ENCODE data around the gene FARSB. TPM values are rescaled to one million over a fixed set of nuclear protein-coding genes. Genes with fewer than 3 reads are reported as not detected.
"Not testable (repeated sequence)": the region's sequence is repeated elsewhere in the genome, so short reads cannot be mapped to it uniquely, and the experiment has no call there.

The FARSB gene
- total and polyA plus RNA-seq, 3 donors from 2014 or later, result 14.1 to 35.0 (median 22.8) TPM

GRCh38 chr2:222701233-222701632 is 45.3 kb upstream of the FARSB start:
- Histone ChIP-seq H3K36me3 (ENCODE audit: low read depth, missing control alignments) (no peaks in the 10 kb centered on the region), H3K4me1 (no peaks in the 10 kb centered on the region), H3K27ac (no peak overlapping the region), H3K27me3 (no peaks in the 10 kb centered on the region), H3K9me3 (no peaks in the 10 kb centered on the region), H3K4me3 (no peak overlapping the region)
- intact Hi-C loops (cut with DNase I; ENCODE audit: low total_unique reads), result no loop called here
- TF ChIP-seq, protein P1, sequence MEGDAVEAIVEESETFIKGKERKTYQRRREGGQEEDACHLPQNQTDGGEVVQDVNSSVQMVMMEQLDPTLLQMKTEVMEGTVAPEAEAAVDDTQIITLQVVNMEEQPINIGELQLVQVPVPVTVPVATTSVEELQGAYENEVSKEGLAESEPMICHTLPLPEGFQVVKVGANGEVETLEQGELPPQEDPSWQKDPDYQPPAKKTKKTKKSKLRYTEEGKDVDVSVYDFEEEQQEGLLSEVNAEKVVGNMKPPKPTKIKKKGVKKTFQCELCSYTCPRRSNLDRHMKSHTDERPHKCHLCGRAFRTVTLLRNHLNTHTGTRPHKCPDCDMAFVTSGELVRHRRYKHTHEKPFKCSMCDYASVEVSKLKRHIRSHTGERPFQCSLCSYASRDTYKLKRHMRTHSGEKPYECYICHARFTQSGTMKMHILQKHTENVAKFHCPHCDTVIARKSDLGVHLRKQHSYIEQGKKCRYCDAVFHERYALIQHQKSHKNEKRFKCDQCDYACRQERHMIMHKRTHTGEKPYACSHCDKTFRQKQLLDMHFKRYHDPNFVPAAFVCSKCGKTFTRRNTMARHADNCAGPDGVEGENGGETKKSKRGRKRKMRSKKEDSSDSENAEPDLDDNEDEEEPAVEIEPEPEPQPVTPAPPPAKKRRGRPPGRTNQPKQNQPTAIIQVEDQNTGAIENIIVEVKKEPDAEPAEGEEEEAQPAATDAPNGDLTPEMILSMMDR (IDR thresholded peaks at IDR 0.05), result no peak
- no peak for TF ChIP-seq POLR2A (IDR thresholded peaks at IDR 0.05)
- DNase-seq, result no peak
- WGBS, 2 donors, result 67% methylated on average over 1 of the region's 1 CpG

GRCh38 chr2:222698276-222698675 is 42.4 kb upstream of the FARSB start:
- H3K9me3 ChIP-seq, result no peaks in the 10 kb centered on the region

DNA sequence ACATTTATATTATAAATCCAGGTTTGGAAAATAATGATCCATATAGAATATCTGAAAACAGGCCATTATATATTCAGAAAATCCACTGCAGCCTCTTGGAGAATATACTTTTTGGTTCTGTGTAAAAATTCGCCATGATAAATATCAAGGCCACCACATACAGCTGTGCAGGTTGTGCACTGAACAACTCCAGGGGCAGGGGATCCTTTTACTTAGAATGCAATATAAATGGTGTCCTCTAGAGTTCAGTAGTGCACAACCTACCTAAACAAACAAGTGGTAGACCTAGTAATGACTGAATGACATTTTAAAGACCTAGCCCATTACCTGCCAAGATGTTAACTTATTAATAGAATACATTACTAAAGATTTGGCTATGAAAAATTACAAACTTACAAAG is 37.9 kb upstream of the FARSB start:
- TF ChIP-seq, protein P1 (IDR thresholded peaks at IDR 0.05), result no peak
- no peak for TF ChIP-seq POLR2A (IDR thresholded peaks at IDR 0.05)
- Histone ChIP-seq H3K9me3 (no peaks in the 10 kb centered on the region), H3K27me3 (no peaks in the 10 kb centered on the region), H3K4me1 (no peaks in the 10 kb centered on the region), H3K4me3 (no peak overlapping the region), H3K36me3 (ENCODE audit: low read depth, missing control alignments) (no peaks in the 10 kb centered on the region), H3K27ac (no peak overlapping the region)
- 73 to 87% methylated on average over 1 of the region's 1 CpG for WGBS, 2 donors
- DNase-seq, result no peak
- intact Hi-C loops (cut with DNase I; ENCODE audit: low total_unique reads), result no loop called here

More at GRCh38 chr2:222698276-222698675, 42.4 kb upstream of the FARSB start:
- no peak for DNase-seq
- no peaks in the 10 kb centered on the region for H3K4me1 ChIP-seq
- TF ChIP-seq POLR2A (IDR thresholded peaks at IDR 0.05), result no peak
- TF ChIP-seq, protein P1 (IDR thresholded peaks at IDR 0.05), result no peak
- no peak overlapping the region for H3K4me3 ChIP-seq
- H3K27ac ChIP-seq, result no peak overlapping the region
- WGBS, 2 donors, result 83 to 93% methylated on average over 4 of the region's 4 CpGs
- intact Hi-C loops (cut with DNase I; ENCODE audit: low total_unique reads), result no loop called here
- no peaks in the 10 kb centered on the region for H3K36me3 ChIP-seq (ENCODE audit: low read depth, missing control alignments)
- H3K27me3 ChIP-seq, result no peaks in the 10 kb centered on the region

- intact Hi-C loops (cut with DNase I; ENCODE audit: low total_unique reads); DNase-seq; H3K27ac ChIP-seq; H3K36me3 ChIP-seq (ENCODE audit: low read depth, missing control alignments); H3K4me1 ChIP-seq; H3K4me3 ChIP-seq; H3K9me3 ChIP-seq; H3K27me3 ChIP-seq: not testable (repeated sequence)
- 86 to 94% methylated on average over 5 of the region's 5 CpGs for WGBS, 2 donors
Measured at GRCh38 chr2:222693413-222693812, 37.5 kb upstream of the FARSB start.

GRCh38 chr2:222690564-222691200 is 34.8 kb upstream of the FARSB start:
- 21 to 26% methylated on average over 10 of the region's 10 CpGs for WGBS, 2 donors

More at GRCh38 chr2:222690564-222691200, 34.8 kb upstream of the FARSB start:
- no peak overlapping the region for H3K27ac ChIP-seq
- peak; percentile 87 for DNase-seq
- H3K36me3 ChIP-seq (ENCODE audit: low read depth, missing control alignments), result no peaks in the 10 kb centered on the region
- peak overlapping the region; percentile 1 to 9 for H3K4me3 ChIP-seq
- H3K27me3 ChIP-seq, result no peaks in the 10 kb centered on the region
- intact Hi-C loops (cut with DNase I; ENCODE audit: low total_unique reads), result no loop called here
- no peaks in the 10 kb centered on the region for H3K4me1 ChIP-seq
- TF ChIP-seq, protein P1 (IDR thresholded peaks at IDR 0.05), result peak; percentile 58 to 88 (median 78)
- no peak for TF ChIP-seq POLR2A (IDR thresholded peaks at IDR 0.05)
- H3K9me3 ChIP-seq, result no peaks in the 10 kb centered on the region
